Effector memory CD4-positive, alpha-beta T cell (primary cell): Measurements from ENCODE around the gene MDM2.
"Not testable (repeated sequence)": the region's sequence is repeated elsewhere in the genome, so short reads cannot be mapped to it uniquely, and the experiment has no call there.

Experiments
- DNase-seq, 3 donors: peaks; one replicate each; pipeline ENCODE4 v3.0.0-alpha.2; 2020
- H3K27ac ChIP-seq: 2 replicates; pipeline ENCODE4 v1.7.0; 2013; ENCODE audit warnings: mild to moderate bottlenecking, low read length, moderate library complexity; ENCODE audit not compliant: insufficient read depth, poor library complexity, severe bottlenecking
- H3K27me3 ChIP-seq: replicated peaks from 2 replicates; pipeline ENCODE4 v1.7.0; 2013; ENCODE audit warnings: mild to moderate bottlenecking, low read length; ENCODE audit not compliant: insufficient read depth, control insufficient read depth, poor library complexity, severe bottlenecking
- H3K36me3 ChIP-seq: 2 replicates; pipeline ENCODE4 v1.7.0; 2013; ENCODE audit warnings: mild to moderate bottlenecking, low read length, moderate library complexity; ENCODE audit not compliant: control insufficient read depth, insufficient read depth
- H3K4me1 ChIP-seq: 2 replicates; pipeline ENCODE4 v1.7.0; 2013; ENCODE audit warnings: low read length, mild to moderate bottlenecking; ENCODE audit not compliant: control insufficient read depth, insufficient read depth, poor library complexity, severe bottlenecking
- H3K4me3 ChIP-seq: 2 replicates; pipeline ENCODE4 v1.7.0; 2013; ENCODE audit warnings: low read length, low read depth, mild to moderate bottlenecking; ENCODE audit not compliant: insufficient read depth, poor library complexity, severe bottlenecking
- H3K9me3 ChIP-seq: 2 replicates; pipeline ENCODE4 v1.7.0; 2013; ENCODE audit warnings: mild to moderate bottlenecking, low read length, moderate library complexity; ENCODE audit not compliant: control insufficient read depth

Gene MDM2

GRCh38 chr12:68863886-68864454 is 56.0 kb downstream of the MDM2 start:
- H3K36me3 ChIP-seq, H3K4me3 ChIP-seq, H3K4me1 ChIP-seq, H3K27ac ChIP-seq, DNase-seq, H3K9me3 ChIP-seq, H3K27me3 ChIP-seq: not testable (repeated sequence)

GRCh38 chr12:68864604-68865003 is 56.6 kb downstream of the MDM2 start:
- no peaks in the 10 kb centered on the region for H3K36me3 ChIP-seq

GRCh38 chr12:68865399-68866164 is 57.6 kb downstream of the MDM2 start:
- no peak overlapping the region for H3K27ac ChIP-seq
- no peaks in the 10 kb centered on the region for H3K4me1 ChIP-seq
- no peak for DNase-seq
- H3K4me3 ChIP-seq: no peak overlapping the region
- H3K36me3 ChIP-seq: no peaks in the 10 kb centered on the region
- no peaks in the 10 kb centered on the region for H3K9me3 ChIP-seq
- H3K27me3 ChIP-seq: no peaks in the 10 kb centered on the region

More at GRCh38 chr12:68864604-68865003, 56.6 kb downstream of the MDM2 start:
- H3K4me3 ChIP-seq: no peak overlapping the region
- no peak for DNase-seq
- H3K27me3 ChIP-seq: no peaks in the 10 kb centered on the region
- H3K27ac ChIP-seq: no peak overlapping the region
- H3K4me1 ChIP-seq: no peaks in the 10 kb centered on the region
- H3K9me3 ChIP-seq: no peaks in the 10 kb centered on the region

- no peak for DNase-seq
- Histone ChIP-seq H3K9me3 (no peaks in the 10 kb centered on the region), H3K4me3 (no peak overlapping the region), H3K27ac (no peak overlapping the region), H3K36me3 (no peaks in the 10 kb centered on the region), H3K27me3 (no peaks in the 10 kb centered on the region), H3K4me1 (no peaks in the 10 kb centered on the region)
Measured at GRCh38 chr12:68866950-68867349, 59.0 kb downstream of the MDM2 start.

- Histone ChIP-seq H3K4me3 (no peak overlapping the region), H3K4me1 (no peaks in the 10 kb centered on the region), H3K27ac (no peak overlapping the region), H3K27me3 (no peaks in the 10 kb centered on the region), H3K36me3 (no peaks in the 10 kb centered on the region), H3K9me3 (no peaks in the 10 kb centered on the region)
- DNase-seq: no peak
Measured at GRCh38 chr12:68867606-68868005, 59.6 kb downstream of the MDM2 start.

- Histone ChIP-seq H3K9me3 (no peaks in the 10 kb centered on the region), H3K27ac (no peak overlapping the region), H3K27me3 (no peaks in the 10 kb centered on the region), H3K4me1 (no peaks in the 10 kb centered on the region), H3K4me3 (no peak overlapping the region), H3K36me3 (no peaks in the 10 kb centered on the region)
- DNase-seq: no peak
Measured at GRCh38 chr12:68868043-68868790, 60.2 kb downstream of the MDM2 start.

- Histone ChIP-seq H3K4me3 (no peak overlapping the region), H3K27me3 (no peaks in the 10 kb centered on the region), H3K9me3 (no peaks in the 10 kb centered on the region), H3K36me3 (no peaks in the 10 kb centered on the region), H3K27ac (no peak overlapping the region), H3K4me1 (no peaks in the 10 kb centered on the region)
- no peak for DNase-seq
Measured at GRCh38 chr12:68870011-68870410, 62.0 kb downstream of the MDM2 start.

- H3K9me3 ChIP-seq: no peaks in the 10 kb centered on the region
- no peaks in the 10 kb centered on the region for H3K27me3 ChIP-seq
- no peaks in the 10 kb centered on the region for H3K4me1 ChIP-seq
- no peaks in the 10 kb centered on the region for H3K36me3 ChIP-seq
- no peak overlapping the region for H3K4me3 ChIP-seq
- no peak overlapping the region for H3K27ac ChIP-seq
- DNase-seq: no peak
Measured at GRCh38 chr12:68870443-68870842, 62.5 kb downstream of the MDM2 start.

- Histone ChIP-seq H3K4me3 (no peak overlapping the region), H3K9me3 (no peaks in the 10 kb centered on the region), H3K4me1 (no peaks in the 10 kb centered on the region), H3K27me3 (no peaks in the 10 kb centered on the region), H3K36me3 (no peaks in the 10 kb centered on the region), H3K27ac (no peak overlapping the region)
- DNase-seq: no peak
Measured at GRCh38 chr12:68871396-68871795, 63.4 kb downstream of the MDM2 start.

GRCh38 chr12:68871921-68872320 is 63.9 kb downstream of the MDM2 start:
- Histone ChIP-seq H3K4me3 (no peak overlapping the region), H3K9me3 (no peaks in the 10 kb centered on the region), H3K36me3 (no peaks in the 10 kb centered on the region), H3K27ac (no peak overlapping the region), H3K4me1 (no peaks in the 10 kb centered on the region), H3K27me3 (no peaks in the 10 kb centered on the region)
- DNase-seq: no peak
